WTC11 (cell line): ENCODE results near the gene PPP1R36. TPM values are rescaled to one million over a fixed set of nuclear protein-coding genes. Genes with fewer than 3 reads are reported as not detected.

ENCODE experiments used
- ATAC-seq: fragments of 200-7000 bp; cut with Tn5 transposase; 2 replicates; pipeline ENCODE4 v1.10.0; 2021; ENCODE audit warnings: mild to moderate bottlenecking, moderate library complexity
- CTCF ChIA-PET: fragments of 300-600 bp; sonication (Branson Sonifier 250); formaldehyde crosslinking; loops from one replicate; lab custom pipeline; 2021; ENCODE audit warnings: antibody characterized with exemption; lab: Charles Lee
- POLR2A ChIA-PET: fragments of 350-600 bp; sonication (Branson Sonifier 250); formaldehyde crosslinking; loops from one replicate; lab custom pipeline; 2021; ENCODE audit warnings: antibody characterized with exemption; lab: Charles Lee
- DNase-seq: peaks from one replicate; pipeline ENCODE4 v3.0.0; 2021; ENCODE audit warnings: low spot score
- H3K27ac Mint-ChIP-seq: 2 replicates; pipeline ENCODE4 v1.8.0; 2021; ENCODE audit warnings: mixed read lengths
- H3K27me3 Mint-ChIP-seq: 2 replicates; pipeline ENCODE4 v1.8.0; 2021; ENCODE audit warnings: low read depth, mild to moderate bottlenecking, moderate library complexity, mixed read lengths
- H3K36me3 Mint-ChIP-seq: 2 replicates; pipeline ENCODE4 v1.8.0; 2021; ENCODE audit warnings: mixed read lengths
- H3K4me1 Mint-ChIP-seq: 2 replicates; pipeline ENCODE4 v1.8.0; 2022; ENCODE audit warnings: mixed read lengths
- H3K4me3 Mint-ChIP-seq: 2 replicates; pipeline ENCODE4 v1.8.0; 2021; ENCODE audit warnings: mild to moderate bottlenecking, moderate library complexity, mixed read lengths
- H3K9me3 Mint-ChIP-seq: 2 replicates; pipeline ENCODE4 v1.8.0; 2021; ENCODE audit warnings: mixed read lengths
- AFF4 ChIP-seq: sonication (generic); formaldehyde crosslinking; IDR thresholded peaks from 2 replicates; pipeline ENCODE4 v1.8.1; 2023; ENCODE audit warnings: mild to moderate bottlenecking, missing genetic modification reagents, borderline replicate concordance
- ATF3 ChIP-seq: sonication (generic); formaldehyde crosslinking; conservative IDR thresholded peaks from 2 replicates; pipeline ENCODE4 v1.8.1; 2022; ENCODE audit warnings: mild to moderate bottlenecking, missing genetic modification reagents
- CBFB ChIP-seq: sonication (generic); formaldehyde crosslinking; IDR thresholded peaks from 2 replicates; pipeline ENCODE4 v1.8.1; 2022; ENCODE audit warnings: mild to moderate bottlenecking, low read depth, missing genetic modification reagents
- CDX4 ChIP-seq: fragments of 250-450 bp; sonication (Bioruptor Pico); IDR thresholded peaks from 2 replicates; pipeline ENCODE4 v1.9.0; 2021; ENCODE audit warnings: moderate library complexity, mild to moderate bottlenecking, inconsistent platforms, borderline replicate concordance
- CREM ChIP-seq: sonication (generic); formaldehyde crosslinking; IDR thresholded peaks from 2 replicates; pipeline ENCODE4 v1.8.1; 2022; ENCODE audit warnings: mild to moderate bottlenecking, missing genetic modification reagents, moderate library complexity
- ESRRA ChIP-seq: sonication (generic); formaldehyde crosslinking; IDR thresholded peaks from 2 replicates; pipeline ENCODE4 v1.8.1; 2022; ENCODE audit warnings: mild to moderate bottlenecking, missing genetic modification reagents, borderline replicate concordance
- ETV6 ChIP-seq: sonication (generic); formaldehyde crosslinking; IDR thresholded peaks from 2 replicates; pipeline ENCODE4 v1.8.1; 2022; ENCODE audit warnings: mild to moderate bottlenecking, missing genetic modification reagents
- FOXP1 ChIP-seq: sonication (generic); formaldehyde crosslinking; IDR thresholded peaks from 2 replicates; pipeline ENCODE4 v1.8.0; 2022; ENCODE audit warnings: missing genetic modification reagents, mild to moderate bottlenecking, moderate library complexity, borderline replicate concordance
- HMGA2 ChIP-seq: fragments of 250-450 bp; sonication (Bioruptor Pico); IDR thresholded peaks from 2 replicates; pipeline ENCODE4 v1.4.0; 2021; ENCODE audit warnings: mild to moderate bottlenecking, moderate library complexity
- IRF2 ChIP-seq: sonication (generic); formaldehyde crosslinking; IDR thresholded peaks from 2 replicates; pipeline ENCODE4 v1.8.0; 2022; ENCODE audit warnings: low read depth, missing genetic modification reagents, borderline replicate concordance
- MAX ChIP-seq: sonication (generic); formaldehyde crosslinking; IDR thresholded peaks from 2 replicates; pipeline ENCODE4 v1.8.0; 2022; ENCODE audit warnings: mild to moderate bottlenecking, missing genetic modification reagents
- MLX ChIP-seq: sonication (generic); formaldehyde crosslinking; IDR thresholded peaks from 2 replicates; pipeline ENCODE4 v1.8.1; 2023; ENCODE audit warnings: mild to moderate bottlenecking, missing genetic modification reagents, moderate library complexity
- RELA ChIP-seq: sonication (generic); formaldehyde crosslinking; IDR thresholded peaks from 2 replicates; pipeline ENCODE4 v1.8.1; 2022; ENCODE audit warnings: missing genetic modification reagents, mild to moderate bottlenecking, borderline replicate concordance
- SMAD4 ChIP-seq: sonication (generic); formaldehyde crosslinking; IDR thresholded peaks from 2 replicates; pipeline ENCODE4 v1.8.0; 2022; ENCODE audit warnings: mild to moderate bottlenecking, missing genetic modification reagents
- TP53 ChIP-seq: sonication (generic); formaldehyde crosslinking; IDR thresholded peaks from 2 replicates; pipeline ENCODE4 v1.8.1; 2023; ENCODE audit warnings: mild to moderate bottlenecking, missing genetic modification reagents
- ZNF138 ChIP-seq: sonication (generic); formaldehyde crosslinking; conservative IDR thresholded peaks from 2 replicates; pipeline ENCODE4 v1.8.1; 2022; ENCODE audit warnings: mild to moderate bottlenecking, moderate library complexity, missing genetic modification reagents
- ZNF263 ChIP-seq: sonication (generic); formaldehyde crosslinking; IDR thresholded peaks from 2 replicates; pipeline ENCODE4 v1.8.1; 2022; ENCODE audit warnings: low read depth, mild to moderate bottlenecking, moderate library complexity, missing genetic modification reagents
- ZNF281 ChIP-seq: sonication (generic); formaldehyde crosslinking; IDR thresholded peaks from 2 replicates; pipeline ENCODE4 v1.8.0; 2023; ENCODE audit warnings: mild to moderate bottlenecking, missing genetic modification reagents
- ZNF396 ChIP-seq: fragments of 250-450 bp; sonication (Bioruptor Pico); IDR thresholded peaks from 2 replicates; pipeline ENCODE4 v1.8.0; 2021; ENCODE audit warnings: mild to moderate bottlenecking, moderate library complexity, borderline replicate concordance
- ZNF416 ChIP-seq: fragments of 250-450 bp; sonication (Bioruptor Pico); IDR thresholded peaks from 2 replicates; pipeline ENCODE4 v1.9.0; 2021; ENCODE audit warnings: mild to moderate bottlenecking, inconsistent platforms
- ZNF671 ChIP-seq: fragments of 250-450 bp; sonication (Bioruptor Pico); IDR thresholded peaks from 2 replicates; pipeline ENCODE4 v1.8.0; 2021; ENCODE audit warnings: mild to moderate bottlenecking
- total RNA-seq: library from RNA; stranded (reverse); gene quantifications from 3 replicates; pipeline ENCODE4 v1.2.3, GENCODE V29; 2021

The PPP1R36 gene
- total RNA-seq, 1 experiment from 2014 or later = 0.70 TPM

GRCh38 chr14:64636980-64637429 lies 87.2 kb downstream of the PPP1R36 start:
- CTCF ChIA-PET = interaction anchor here (0.6 to 2.7 kb wide), 57 partner anchors 9 to 293 kb away, joined by 3 to 27 read pairs (median 4); partner anchors contain the start of genes AKAP5, HSPA2, PLEKHG3 and ZBTB1
- no peak for TF ChIP-seq CDX4 (CRISPR knock-in tag)
- no peak for TF ChIP-seq FOXP1 (CRISPR knock-in tag)
- no peak for TF ChIP-seq ATF3 (CRISPR knock-in tag)
- TF ChIP-seq, all 79 proteins: peak for 0

GRCh38 chr14:64637735-64638473 lies 88.1 kb downstream of the PPP1R36 start:
- ATAC-seq = no peak
- no peaks in the 10 kb centered on the region for H3K27me3 Mint-ChIP-seq
- ChIA-PET CTCF (interaction anchor here (0.6 to 2.7 kb wide), 15 partner anchors 44 to 294 kb away, joined by 3 to 19 read pairs (median 5); partner anchors contain the start of gene HSPA2), POLR2A (no interaction called here)
- H3K36me3 Mint-ChIP-seq = no peaks in the 10 kb centered on the region
- H3K27ac Mint-ChIP-seq = no peak overlapping the region
- H3K4me3 Mint-ChIP-seq = no peak overlapping the region
- TF ChIP-seq ESRRA (CRISPR knock-in tag) (no peak), ZNF263 (CRISPR knock-in tag) (no peak), ZNF281 (no peak), FOXP1 (CRISPR knock-in tag) (no peak), MLX (CRISPR knock-in tag) (no peak), ETV6 (no peak), ZNF396 (CRISPR knock-in tag) (no peak), TP53 (CRISPR knock-in tag) (no peak), ZNF138 (CRISPR knock-in tag) (no peak)
- no peak for DNase-seq
- no peaks in the 10 kb centered on the region for H3K9me3 Mint-ChIP-seq
- H3K4me1 Mint-ChIP-seq = peaks cover 24% of the 10 kb centered on the region

More at GRCh38 chr14:64636980-64637429, 87.2 kb downstream of the PPP1R36 start:
- Mint-ChIP-seq H3K4me1 (peaks cover 24% of the 10 kb centered on the region), H3K9me3 (no peaks in the 10 kb centered on the region), H3K27ac (no peak overlapping the region), H3K27me3 (no peaks in the 10 kb centered on the region), H3K36me3 (no peaks in the 10 kb centered on the region), H3K4me3 (no peak overlapping the region)
- POLR2A ChIA-PET = interaction anchor here (1.4 to 2.3 kb wide), 2 partner anchors 67 to 132 kb away, joined by 4 to 10 read pairs; partner anchors contain the start of genes PLEKHG3 and ZBTB1
- ATAC-seq (no peak), DNase-seq (no peak)

GRCh38 chr14:64638625-64639024 lies 88.9 kb downstream of the PPP1R36 start:
- ATAC-seq (no peak), DNase-seq (no peak)
- peaks cover 4% of the 10 kb centered on the region for H3K36me3 Mint-ChIP-seq
- ChIA-PET POLR2A (no interaction called here), CTCF (interaction anchor here (2.1 kb wide), 1 partner anchor 294 kb away, joined by 6 read pairs; no protein-coding TSS in a partner anchor)
- no peak overlapping the region for H3K4me3 Mint-ChIP-seq
- no peak overlapping the region for H3K27ac Mint-ChIP-seq
- peaks cover 5% of the 10 kb centered on the region for H3K9me3 Mint-ChIP-seq
- H3K4me1 Mint-ChIP-seq = peaks cover 24% of the 10 kb centered on the region
- H3K27me3 Mint-ChIP-seq = no peaks in the 10 kb centered on the region
- TF ChIP-seq RELA (CRISPR knock-in tag) (no peak), HMGA2 (no peak), ZNF671 (CRISPR knock-in tag) (no peak), MAX (CRISPR knock-in tag) (no peak), ZNF416 (CRISPR knock-in tag) (no peak), SMAD4 (no peak), CBFB (CRISPR knock-in tag) (no peak), CREM (CRISPR knock-in tag) (no peak), AFF4 (CRISPR knock-in tag) (no peak), IRF2 (no peak), MLX (CRISPR knock-in tag) (no peak)
